GM12874 (cell line): ENCODE data around the gene NTM.

Experiments used
- CTCF ChIP-seq: IDR thresholded peaks from 2 replicates; pipeline ENCODE4 v1.5.1; 2011; ENCODE audit warnings: low read depth, mild to moderate bottlenecking, control low read depth, low read length, moderate library complexity; ENCODE audit not compliant: insufficient read depth

NTM gene

GRCh38 chr11:131694526-131695424, 324.4 kb downstream of the NTM start:
- peak; percentile 94 for TF ChIP-seq CTCF

- TF ChIP-seq CTCF, result no peak
These were observed 325.5 kb downstream of the NTM start for GRCh38 chr11:131695889-131696429.

GRCh38 chr11:131696690-131697089, 326.3 kb downstream of the NTM start:
- TF ChIP-seq CTCF, result no peak

GRCh38 chr11:131703311-131703710, 332.9 kb downstream of the NTM start:
- no peak for TF ChIP-seq CTCF

- no peak for TF ChIP-seq CTCF
These were observed 334.3 kb downstream of the NTM start for GRCh38 chr11:131704682-131705081.

- no peak for TF ChIP-seq CTCF
These were observed 340.1 kb downstream of the NTM start for GRCh38 chr11:131710511-131710910.

GRCh38 chr11:131712897-131713296, 342.5 kb downstream of the NTM start:
- TF ChIP-seq CTCF, result no peak
